Heart right ventricle (tissue), 16 donors: ENCODE measurements around the gene SMYD2. TPM values are rescaled to one million over a fixed set of nuclear protein-coding genes. Genes with fewer than 3 reads are reported as not detected.

ENCODE experiments used
- ATAC-seq, 8 donors: fragments of 200-7000 bp; cut with Tn5 transposase; one replicate each; pipeline ENCODE4 v1.9.1; 2020; ENCODE audit warnings: mild to moderate bottlenecking in 8 of 8, moderate library complexity in 8 of 8, moderate number of reproducible peaks in 1 of 8
- DNase-seq, 2 donors: peaks; one replicate each; pipeline ENCODE4 v3.0.0-alpha.2; 2020
- H3K27ac ChIP-seq, 10 donors: fragments of 200-600 bp; sonication (generic) in 2 of 10; one replicate each; pipeline versions ENCODE4 v1.5.0 to v1.8.0; 2020 to 2022; ENCODE audit warnings: mild to moderate bottlenecking in 3 of 10
- H3K27me3 ChIP-seq, 7 donors: fragments of 200-600 bp; one replicate each; pipeline ENCODE4 v1.8.0; 2021 to 2022; ENCODE audit warnings: mild to moderate bottlenecking in 2 of 7
- H3K36me3 ChIP-seq, 9 donors: fragments of 200-600 bp; sonication (generic) in 1 of 9; one replicate each; pipeline versions ENCODE4 v1.5.0 to v1.8.0; 2020 to 2022; ENCODE audit warnings: mild to moderate bottlenecking in 2 of 9
- H3K4me1 ChIP-seq, 9 donors: fragments of 200-600 bp; sonication (generic) in 1 of 9; one replicate each; pipeline versions ENCODE4 v1.5.0 to v1.8.0; 2020 to 2022; ENCODE audit warnings: mild to moderate bottlenecking in 4 of 9
- H3K4me3 ChIP-seq, 10 donors: fragments of 200-600 bp; sonication (generic) in 2 of 10; one replicate each; pipeline versions ENCODE4 v1.5.0 to v1.8.0; 2020 to 2022; ENCODE audit warnings: mild to moderate bottlenecking in 7 of 10, moderate library complexity in 2 of 10
- H3K9me3 ChIP-seq, 11 donors: fragments of 200-600 bp in 10 of 11; sonication (generic) in 2 of 11; one replicate each; pipeline versions ENCODE4 v1.5.0 to v1.8.0; 2013 to 2022; ENCODE audit warnings: mild to moderate bottlenecking in 2 of 11, control low read depth in 1 of 11, moderate library complexity in 1 of 11
- CTCF ChIP-seq, 9 donors: fragments of 200-600 bp; sonication (generic) in 2 of 9; IDR thresholded peaks; one replicate each; pipeline versions ENCODE4 v1.5.0 to v1.8.0; 2021 to 2022; ENCODE audit warnings: antibody characterized with exemption in 9 of 9, mild to moderate bottlenecking in 5 of 9, moderate library complexity in 1 of 9
- WGBS, 2 donors: extraction: QIAGEN DNeasy Blood & Tissue Kit; methylation state at CpG; one replicate each; pipeline ENCODE4 v1.1.7; 2013; ENCODE audit warnings: inconsistent platforms in 1 of 2; 5-methylcytosine and 5-hydroxymethylcytosine counted together
- intact Hi-C, 10 donors: fragments of 100-400 bp; cut with DNase I; formaldehyde crosslinking; loops; one replicate each; pipeline versions ENCODE4 v1.11.1 to v1.14.2; 2022
- polyA plus RNA-seq, 2 donors: library from polyadenylated mRNA; stranded (reverse); fragments of 200-250 nt; gene quantifications; one replicate each; pipeline ENCODE4 v1.2.3, GENCODE V29; 2013
- total RNA-seq, 10 donors: library from RNA; stranded (reverse); fragmentation: NEBNext Ultra II Directional in 3 of 10; extraction: Animal tissue kit (Norgen Biotek cat#: 25700) in 3 of 10; gene quantifications; one replicate each; pipeline versions ENCODE4 v1.2.1 to v1.2.4, GENCODE V29; 2021 to 2023
- donor health status: Arrhythmogenic right ventricular cardiomyopathy.
- donor health status: ischemic (EF 13 %, LVEDD 7.1; RV severe dilation, severe dysfunction).
- donor health status: healthy with polysubstance abuse.
- donor health status: DM: no; HTN: yes; CAD: no.
- donor health status: DM: no; HTN: no; CAD: no.
- donor health status: ischemic (EF 25% LVEDD 6.9; RV normal size, moderate dysfunction).
- donor health status: ischemic (EF 25% LVEDD 5.7; RV mildly dilated, moderate dysfunction).
- donor health status: healthy.
- donor health status: DM: yes; HTN: yes; CAD: no.
- donor health status: Ischemic cardiomyopathy.
- donor health status: ischemic (EF 35%, LVEDD 5.7; RV mildly dilated, moderate dysfunction).
- donor health status: nonischemic (EF 11% LVEDD 7.7; RV severe dilation, severe dysfunction).
- donor health status: DM: yes; HTN: yes; CAD: no.
- donor health status: PGD.
- donor health status: ischemic (EF 29% LVEDD 5.4; RV normal size, mild dysfunction).
- donor health status: nonischemic (EF 23%, LVEDD 6.1; RV moderate dilation, normal function).

Gene SMYD2
- total and polyA plus RNA-seq, 12 donors = 97.3 to 438 (median 292) TPM

GRCh38 chr1:214361636-214362035, 80.7 kb downstream of the SMYD2 start:
- DNase-seq = no peak
- peak in 3 of 8 donors; percentile 13 to 38 (median 16) for ATAC-seq
- intact Hi-C loops = no loop called here
- H3K27ac ChIP-seq = peak overlapping the region in 9 of 10 donors; percentile 20 to 93 (median 88)
- peaks cover 0 to 82% (median 12%) of the 10 kb centered on the region in 9 donors for H3K36me3 ChIP-seq
- H3K9me3 ChIP-seq = no peaks in the 10 kb centered on the region
- TF ChIP-seq CTCF (IDR thresholded peaks at IDR 0.05) = no peak
- H3K4me3 ChIP-seq = no peak overlapping the region
- peaks cover 6 to 52% (median 38%) of the 10 kb centered on the region in 9 donors for H3K4me1 ChIP-seq
- WGBS, 2 donors = 24 to 83% methylated on average over 1 of the region's 1 CpG
- no peaks in the 10 kb centered on the region for H3K27me3 ChIP-seq

- 58 to 63% methylated on average over 9 of the region's 9 CpGs for WGBS, 2 donors
- H3K4me1 ChIP-seq = peaks cover 6 to 52% (median 40%) of the 10 kb centered on the region in 9 donors
- no peaks in the 10 kb centered on the region for H3K9me3 ChIP-seq
- no peaks in the 10 kb centered on the region for H3K27me3 ChIP-seq
- DNase-seq (peak in 1 of 2 donors; percentile 66), ATAC-seq (peak; percentile 70 to 93 (median 90))
- H3K36me3 ChIP-seq = peaks cover 0 to 78% (median 11%) of the 10 kb centered on the region in 9 donors
- peak overlapping the region; percentile 20 to 93 (median 88) for H3K27ac ChIP-seq
- no peak for TF ChIP-seq CTCF (IDR thresholded peaks at IDR 0.05)
- H3K4me3 ChIP-seq = no peak overlapping the region
- intact Hi-C loops = no loop called here
Measured at GRCh38 chr1:214362188-214362882, 81.4 kb downstream of the SMYD2 start.

GRCh38 chr1:214363386-214363785, 82.4 kb downstream of the SMYD2 start:
- Histone ChIP-seq H3K27ac (peak overlapping the region in 8 of 10 donors; percentile 72 to 93 (median 88)), H3K4me3 (no peak overlapping the region), H3K36me3 (peaks cover 0 to 77% (median 7%) of the 10 kb centered on the region in 9 donors), H3K4me1 (peaks cover 6 to 52% (median 40%) of the 10 kb centered on the region in 9 donors), H3K27me3 (no peaks in the 10 kb centered on the region), H3K9me3 (no peaks in the 10 kb centered on the region)
- 75 to 77% methylated on average over 4 of the region's 4 CpGs for WGBS, 2 donors
- DNase-seq (no peak), ATAC-seq (no peak)
- no peak for TF ChIP-seq CTCF (IDR thresholded peaks at IDR 0.05)
- intact Hi-C loops = no loop called here

- peak; percentile 46 to 55 for DNase-seq
- Histone ChIP-seq H3K4me1 (peaks cover 6 to 52% (median 40%) of the 10 kb centered on the region in 9 donors), H3K36me3 (peaks cover 0 to 77% (median 7%) of the 10 kb centered on the region in 9 donors)
Measured at GRCh38 chr1:214364386-214364785, 83.4 kb downstream of the SMYD2 start.

More at GRCh38 chr1:214364386-214364785, 83.4 kb downstream of the SMYD2 start:
- Histone ChIP-seq H3K27ac (peak overlapping the region in 4 of 10 donors; percentile 40 to 93 (median 88)), H3K4me3 (no peak overlapping the region), H3K9me3 (no peaks in the 10 kb centered on the region), H3K27me3 (no peaks in the 10 kb centered on the region)
- intact Hi-C loops = no loop called here
- ATAC-seq = peak; percentile 37 to 65 (median 57)
- WGBS, 2 donors = 69 to 78% methylated on average over 12 of the region's 12 CpGs
- no peak for TF ChIP-seq CTCF (IDR thresholded peaks at IDR 0.05)
